ENCODE data around the gene ZNF668.
A peak's percentile ranks its signal among the peaks of the same experiment; 100 is the strongest.

Gene ZNF668

DNA sequence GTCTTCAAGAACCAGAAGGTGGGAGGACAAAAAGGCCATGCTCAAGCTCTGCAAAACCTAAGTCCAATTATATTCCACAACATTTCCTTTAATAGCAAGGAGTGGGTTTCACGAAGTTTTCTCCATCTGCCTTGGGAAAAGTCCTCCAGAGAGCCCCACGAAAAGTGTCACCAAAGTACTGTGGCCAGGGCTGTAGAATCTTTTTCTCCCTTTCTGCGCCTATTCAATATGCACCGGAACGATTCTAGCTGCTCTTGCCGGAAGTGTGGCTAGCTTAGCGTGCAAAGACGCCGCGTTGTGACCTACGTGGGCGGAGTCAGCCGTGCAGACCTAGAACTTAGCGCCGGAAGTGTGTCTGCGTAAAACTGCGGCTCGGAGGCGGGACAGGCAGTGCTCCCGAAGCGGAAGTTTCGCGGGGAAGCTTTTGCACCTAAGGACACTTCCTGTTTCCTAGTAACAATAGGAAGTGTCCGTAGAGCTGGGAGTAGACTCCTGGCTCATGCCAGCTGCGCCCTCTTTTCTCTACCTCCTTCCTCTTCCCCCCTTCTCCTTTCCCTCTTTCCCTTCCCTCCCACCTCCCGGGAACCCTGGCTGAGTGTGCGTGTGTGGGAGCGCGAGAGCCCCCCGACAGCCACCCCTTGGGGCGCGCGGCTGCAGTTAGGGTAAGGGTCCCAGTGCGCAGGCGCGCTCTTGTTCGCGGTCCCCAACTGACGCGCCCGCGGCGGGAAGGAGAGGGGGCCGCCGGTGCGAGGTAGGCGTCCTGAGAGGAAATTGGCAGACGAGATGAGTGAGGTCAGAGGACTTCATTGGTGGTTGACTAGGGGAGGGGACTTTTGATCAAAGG lies at the start of gene ZNF668, which contains the start of gene ZNF646:
Gene ZNF668, minus strand, starts transcription at position 271 of the 844 bp plus-strand sequence. CDS start 9,781 bp downstream, outside the sequence.
Gene ZNF646, plus strand, starts transcription at position 453 of the 844 bp plus-strand sequence. CDS start 1,903 bp downstream, outside the sequence.
- peak; percentile 93 for DNase-seq

- DNase-seq, result no peak
Measured at GRCh38 chr16:31120129-31120528, 46.1 kb upstream of the ZNF668 start.

DNA sequence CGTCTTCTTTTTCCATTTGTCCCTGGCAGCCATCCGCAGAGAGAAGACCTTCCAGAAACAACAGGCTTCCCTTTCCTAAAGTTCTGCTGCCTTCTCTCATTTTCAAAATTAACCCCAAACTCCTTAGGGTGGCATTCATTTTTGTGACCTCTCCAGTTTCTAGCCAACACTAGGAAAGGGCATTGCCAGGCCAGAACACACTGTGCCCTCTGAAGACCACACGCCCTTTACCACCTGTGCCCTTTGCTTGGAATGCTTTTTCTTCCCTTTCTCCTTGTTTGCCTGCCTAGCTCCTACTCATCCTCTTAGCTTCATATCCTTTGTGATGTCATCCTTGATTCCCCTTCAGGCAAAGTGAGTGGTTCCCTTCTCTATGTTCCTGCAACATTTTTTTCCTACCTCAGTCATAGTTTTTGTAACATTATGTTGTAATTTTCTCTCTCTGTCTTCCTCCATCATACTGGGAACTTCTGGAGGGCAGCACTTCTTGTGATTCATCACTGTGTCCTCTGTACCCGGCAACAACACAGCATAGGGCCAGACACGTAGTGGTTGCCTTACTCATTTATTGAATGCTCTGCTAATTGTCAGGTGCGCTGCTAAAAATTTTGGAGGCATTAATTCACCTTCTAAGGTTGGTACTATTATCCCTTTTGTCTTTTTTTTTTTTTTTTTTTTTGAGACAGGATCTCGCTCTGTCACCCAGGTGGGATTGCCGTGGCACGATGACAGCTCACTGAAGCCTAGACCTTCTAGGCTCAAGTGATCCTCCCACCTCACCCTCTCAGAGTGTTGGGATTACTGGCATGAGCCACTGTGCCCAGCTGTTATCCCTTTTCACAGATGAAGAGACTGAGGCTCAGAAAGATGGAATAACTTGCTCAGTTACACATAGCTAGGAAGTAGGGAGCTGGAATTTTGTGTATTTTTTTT lies 44.4 kb upstream of the ZNF668 start:
- DNase-seq, result no peak

DNA sequence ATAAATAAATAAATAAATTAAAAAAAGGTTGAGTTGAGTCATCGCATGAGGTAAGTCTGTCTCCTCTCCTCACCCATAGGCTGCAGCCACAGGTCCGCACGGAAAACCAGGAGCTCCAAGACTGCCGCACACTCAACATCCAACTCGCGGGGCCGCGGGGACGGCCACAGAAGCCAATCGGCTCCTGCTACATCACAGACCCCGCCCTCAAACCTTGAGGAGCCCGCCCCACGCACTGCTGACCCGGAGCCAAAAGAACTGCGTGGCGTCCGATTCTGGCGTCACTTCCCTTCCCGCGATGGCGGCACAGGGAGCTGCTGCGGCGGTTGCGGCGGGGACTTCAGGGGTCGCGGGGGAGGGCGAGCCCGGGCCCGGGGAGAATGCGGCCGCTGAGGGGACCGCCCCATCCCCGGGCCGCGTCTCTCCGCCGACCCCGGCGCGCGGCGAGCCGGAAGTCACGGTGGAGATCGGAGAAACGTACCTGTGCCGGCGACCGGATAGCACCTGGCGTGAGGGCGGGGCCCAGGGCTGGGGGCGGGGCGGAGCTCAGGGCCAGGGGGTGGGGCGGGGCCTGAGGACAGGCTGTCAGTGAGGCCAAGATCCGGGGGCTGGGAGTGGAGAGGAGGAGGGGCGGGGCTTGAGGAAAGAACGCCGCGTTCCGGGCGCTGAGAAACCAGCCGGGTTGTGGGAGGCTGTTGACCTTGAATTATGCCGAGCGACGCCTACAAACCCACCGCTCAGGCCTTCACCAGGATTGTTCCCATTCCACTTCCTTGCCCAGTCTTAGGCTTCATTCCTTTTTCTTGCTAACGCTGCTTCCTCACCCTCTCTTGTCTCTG lies 43.6 kb upstream of the ZNF668 start, which contains the start of gene KAT8:
Gene KAT8, plus strand, starts transcription at position 281 of the 839 bp plus-strand sequence. Its CDS starts 18 bp downstream, at position 299.
- DNase-seq, result peak; percentile 89

GRCh38 chr16:31114468-31114867 lies 40.4 kb upstream of the ZNF668 start:
- no peak for DNase-seq

- DNase-seq, result no peak
Measured at GRCh38 chr16:31113121-31114120, 39.4 kb upstream of the ZNF668 start.

- no peak for DNase-seq
Measured at GRCh38 chr16:31112711-31113110, 38.7 kb upstream of the ZNF668 start.

- no peak for DNase-seq
Measured at GRCh38 chr16:31111881-31112466, 37.9 kb upstream of the ZNF668 start.

DNA sequence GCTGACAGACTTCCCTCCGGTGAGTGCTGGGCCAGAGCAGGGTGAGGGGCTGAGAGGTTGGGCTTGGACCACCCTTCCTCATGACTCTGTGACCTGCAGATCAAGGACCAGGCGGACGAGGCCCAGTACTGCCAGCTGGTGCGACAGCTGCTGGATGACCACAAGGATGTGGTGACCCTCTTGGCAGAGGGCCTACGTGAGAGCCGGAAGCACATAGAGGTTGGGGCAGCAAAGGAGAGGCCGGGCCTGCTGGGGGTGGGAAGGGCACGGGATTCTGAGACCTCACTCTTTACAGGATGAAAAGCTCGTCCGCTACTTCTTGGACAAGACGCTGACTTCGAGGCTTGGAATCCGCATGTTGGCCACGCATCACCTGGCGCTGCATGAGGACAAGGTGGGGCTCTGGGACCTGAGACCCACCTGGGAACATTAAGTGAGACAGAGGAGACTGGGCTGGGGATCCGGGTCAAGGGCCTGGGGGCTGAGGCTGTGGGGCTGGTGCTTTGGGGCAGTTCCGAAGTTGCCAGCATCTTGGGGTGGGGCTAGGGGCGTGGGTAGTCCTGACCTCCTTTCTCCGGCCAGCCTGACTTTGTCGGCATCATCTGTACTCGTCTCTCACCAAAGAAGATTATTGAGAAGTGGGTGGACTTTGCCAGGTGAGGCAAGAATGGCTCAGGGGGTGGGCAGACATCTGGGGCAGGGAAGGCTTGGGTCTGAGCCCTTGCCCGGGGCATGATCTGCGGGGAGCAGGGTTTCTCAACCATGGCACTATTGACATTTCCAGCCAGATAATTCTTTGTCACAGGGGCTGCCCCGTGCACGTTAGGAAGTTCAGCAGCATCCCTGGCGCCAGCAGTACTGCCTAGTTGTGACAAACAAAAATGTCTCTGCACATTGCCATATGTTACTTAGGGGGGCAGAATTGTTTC lies 36.3 kb upstream of the ZNF668 start:
- DNase-seq, result no peak

DNA sequence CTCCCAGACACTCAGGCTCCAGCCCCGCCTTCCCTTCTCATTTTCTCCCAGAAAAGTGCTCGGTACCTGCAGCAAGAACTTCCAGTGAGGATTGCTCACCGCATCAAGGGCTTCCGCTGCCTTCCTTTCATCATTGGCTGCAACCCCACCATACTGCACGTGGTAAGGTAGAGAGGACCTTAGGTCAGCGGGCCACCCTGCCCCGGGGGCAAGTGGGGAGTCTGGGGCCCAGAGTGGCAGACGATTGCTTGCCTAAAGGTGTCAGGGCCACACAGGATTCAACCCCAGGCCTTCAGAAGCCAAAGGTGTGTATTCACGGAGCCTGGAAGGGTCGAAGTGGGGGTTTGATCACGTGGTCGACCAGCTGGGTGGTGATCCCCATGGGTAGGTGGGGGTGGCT lies 35.6 kb upstream of the ZNF668 start:
- no peak for DNase-seq

GRCh38 chr16:31108794-31109558 lies 34.9 kb upstream of the ZNF668 start:
- no peak for DNase-seq

GRCh38 chr16:31108035-31108793 lies 34.2 kb upstream of the ZNF668 start, which contains the start of gene BCKDK:
TSS of gene BCKDK (plus strand) at chr16:31108386. CDS start at chr16:31109224, 838 bp downstream.
- DNase-seq, result no peak

GRCh38 chr16:31107465-31107867 lies 33.4 kb upstream of the ZNF668 start:
- no peak for DNase-seq

GRCh38 chr16:31106509-31107464 lies 32.7 kb upstream of the ZNF668 start:
- DNase-seq, result no peak

- peak; percentile 53 for DNase-seq
Measured at GRCh38 chr16:31105677-31106213, 31.7 kb upstream of the ZNF668 start.
